Stimulated activated CD8-positive, alpha-beta memory T cell treated with anti-CD3 and anti-CD28 coated beads, Interleukin-4, amount 100 ng/mL, for 48 hours (primary cell): ENCODE results near the gene HECTD2.
A peak's percentile ranks its signal among the peaks of the same experiment; 100 is the strongest.
"Not testable (repeated sequence)": the region's sequence is repeated elsewhere in the genome, so short reads cannot be mapped to it uniquely, and the experiment has no call there.

Experiments used
- DNase-seq: peaks from one replicate; pipeline ENCODE4 v3.0.0-alpha.2; 2020

The HECTD2 gene, protein sequence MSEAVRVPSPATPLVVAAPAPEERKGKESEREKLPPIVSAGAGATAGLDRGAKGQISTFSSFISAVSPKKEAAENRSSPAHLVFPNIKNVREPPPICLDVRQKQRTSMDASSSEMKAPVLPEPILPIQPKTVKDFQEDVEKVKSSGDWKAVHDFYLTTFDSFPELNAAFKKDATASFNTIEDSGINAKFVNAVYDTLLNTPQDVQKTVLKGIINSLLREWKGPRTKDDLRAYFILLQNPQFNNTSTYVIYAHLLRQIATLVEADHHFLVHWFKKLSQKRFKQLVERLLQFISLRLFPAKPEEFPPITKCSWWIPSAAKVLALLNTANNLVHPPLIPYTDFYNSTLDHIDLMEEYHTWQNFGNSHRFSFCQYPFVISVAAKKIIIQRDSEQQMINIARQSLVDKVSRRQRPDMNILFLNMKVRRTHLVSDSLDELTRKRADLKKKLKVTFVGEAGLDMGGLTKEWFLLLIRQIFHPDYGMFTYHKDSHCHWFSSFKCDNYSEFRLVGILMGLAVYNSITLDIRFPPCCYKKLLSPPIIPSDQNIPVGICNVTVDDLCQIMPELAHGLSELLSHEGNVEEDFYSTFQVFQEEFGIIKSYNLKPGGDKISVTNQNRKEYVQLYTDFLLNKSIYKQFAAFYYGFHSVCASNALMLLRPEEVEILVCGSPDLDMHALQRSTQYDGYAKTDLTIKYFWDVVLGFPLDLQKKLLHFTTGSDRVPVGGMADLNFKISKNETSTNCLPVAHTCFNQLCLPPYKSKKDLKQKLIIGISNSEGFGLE

DNA sequence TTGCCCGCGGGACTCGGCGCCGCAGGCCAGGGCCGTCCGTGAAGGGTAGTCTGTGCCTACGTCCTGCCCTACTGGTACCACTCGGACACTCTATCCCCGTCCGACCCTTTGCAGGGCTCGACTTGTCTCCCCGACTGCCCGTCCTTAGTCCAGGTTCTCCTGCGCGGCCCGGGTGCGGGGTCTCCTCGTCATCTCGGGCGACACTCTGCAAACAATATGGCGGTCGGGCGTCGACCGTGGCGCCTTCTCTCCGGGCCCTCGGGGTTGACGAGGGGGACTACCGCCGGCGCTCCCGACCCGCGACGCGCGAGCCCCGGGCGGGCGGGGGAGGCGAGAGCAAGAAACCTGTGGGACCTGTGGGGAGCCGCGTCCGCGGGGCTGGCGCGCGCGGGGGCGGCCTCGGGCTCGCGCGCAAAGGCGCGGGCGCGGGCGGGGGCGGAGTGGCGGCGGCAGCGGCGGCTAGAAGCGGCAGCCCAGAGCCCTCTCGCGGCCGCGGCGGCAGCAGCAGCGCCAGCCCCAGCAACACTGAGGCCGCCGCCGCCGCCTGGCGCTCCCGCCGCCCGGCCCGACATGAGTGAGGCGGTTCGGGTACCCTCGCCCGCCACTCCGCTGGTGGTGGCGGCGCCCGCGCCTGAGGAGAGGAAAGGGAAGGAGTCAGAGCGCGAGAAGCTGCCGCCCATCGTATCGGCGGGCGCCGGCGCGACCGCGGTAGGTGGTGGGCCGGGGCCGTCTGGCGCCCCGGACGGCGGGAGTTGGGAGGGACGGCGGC is at the start of gene HECTD2:
TSS of gene HECTD2 (plus strand) at position 476 of the 769 bp plus-strand sequence. CDS start at position 571, 95 bp downstream.
- peak; percentile 85 for DNase-seq

DNA sequence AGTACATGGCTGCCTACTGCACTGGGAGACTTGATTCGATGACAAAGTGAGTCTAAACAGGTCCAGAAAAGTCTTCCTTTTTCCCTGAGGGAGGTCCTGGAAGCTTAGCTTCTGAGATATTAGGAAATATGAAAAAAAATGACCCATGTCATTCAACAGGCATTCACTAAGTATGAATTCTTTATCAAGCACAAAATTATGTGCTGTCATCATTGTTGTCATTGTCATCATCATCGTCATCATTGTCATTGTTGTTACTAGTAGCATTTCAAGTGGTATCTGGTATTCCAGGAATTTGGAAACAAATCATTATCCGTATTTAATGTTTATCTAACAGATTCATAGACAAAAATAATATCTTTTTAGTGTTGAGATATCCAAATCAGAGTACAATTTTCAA is 49.7 kb upstream of the HECTD2 start:
- no peak for DNase-seq

DNA sequence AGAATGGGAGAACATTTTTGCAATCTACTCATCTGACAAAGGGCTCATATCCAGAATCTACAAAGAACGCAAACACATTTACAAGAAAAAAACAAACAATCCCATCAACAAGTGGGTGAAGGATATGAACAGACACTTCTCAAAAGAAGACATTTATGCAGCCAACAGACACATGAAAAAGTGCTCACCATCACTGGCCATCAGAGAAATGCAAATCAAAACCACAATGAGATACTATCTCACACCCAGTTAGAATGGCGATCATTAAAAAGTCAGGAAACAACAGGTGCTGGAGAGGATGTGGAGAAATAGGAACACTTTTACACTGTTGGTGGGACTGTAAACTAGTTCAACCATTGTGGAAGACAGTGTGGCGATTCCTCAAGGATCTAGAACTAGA is 44.6 kb upstream of the HECTD2 start:
- DNase-seq, result not testable (repeated sequence)

DNA sequence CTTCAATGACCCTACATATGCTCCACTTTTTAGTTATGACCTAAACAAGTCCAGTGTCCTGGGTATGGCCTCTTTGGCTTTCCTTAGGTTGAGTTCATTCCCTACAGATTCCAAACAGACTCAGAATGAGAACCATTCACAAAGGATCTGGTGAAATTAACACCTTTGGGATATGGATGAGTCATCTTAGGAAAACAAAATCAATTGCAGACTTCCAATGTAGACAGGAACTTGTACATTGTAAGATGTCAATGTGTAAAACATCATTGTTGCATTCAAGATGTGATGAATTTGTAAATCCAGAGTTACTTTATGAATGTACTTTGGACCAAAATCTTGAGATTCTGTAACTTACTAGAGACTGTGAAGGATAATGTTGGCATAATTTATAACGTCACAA is 43.4 kb upstream of the HECTD2 start:
- no peak for DNase-seq

DNA sequence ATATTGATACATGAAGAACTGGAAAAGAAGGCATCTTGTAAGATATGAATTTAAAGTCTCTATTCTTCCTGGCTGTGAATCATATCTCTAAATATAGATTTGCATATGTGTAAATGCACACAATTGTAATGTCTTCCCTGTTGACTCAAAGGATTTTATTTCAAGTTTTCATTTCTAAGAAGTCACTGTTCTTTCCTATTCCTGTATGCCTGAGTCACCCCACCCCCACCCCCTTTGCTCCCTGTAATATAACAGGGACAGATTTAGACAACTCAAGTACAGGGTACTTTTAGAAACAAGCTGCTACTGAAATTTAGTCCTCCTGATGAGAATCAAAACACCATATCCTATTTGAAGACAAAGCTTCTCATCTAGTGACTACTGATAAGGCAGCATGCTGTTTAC is 43.0 kb upstream of the HECTD2 start:
- DNase-seq, result no peak

DNA sequence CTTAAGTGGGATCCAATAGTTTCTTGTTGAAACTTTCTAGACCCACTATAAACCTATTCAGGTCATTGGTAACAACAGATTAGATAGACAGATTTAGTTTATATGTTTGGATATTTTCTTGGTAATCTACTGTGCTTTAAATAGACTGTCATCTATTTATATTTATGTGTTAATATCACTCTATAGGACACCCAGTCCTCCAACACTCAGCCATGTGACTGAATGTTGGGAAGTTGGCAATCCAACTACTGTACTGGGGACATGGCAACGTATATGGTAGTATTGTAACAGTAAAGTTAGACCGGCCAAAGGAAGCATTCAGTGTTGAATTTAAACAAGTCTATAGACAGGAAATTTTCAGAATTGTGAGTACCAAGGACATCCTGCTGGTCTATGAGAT is 42.6 kb upstream of the HECTD2 start:
- DNase-seq, result no peak

DNA sequence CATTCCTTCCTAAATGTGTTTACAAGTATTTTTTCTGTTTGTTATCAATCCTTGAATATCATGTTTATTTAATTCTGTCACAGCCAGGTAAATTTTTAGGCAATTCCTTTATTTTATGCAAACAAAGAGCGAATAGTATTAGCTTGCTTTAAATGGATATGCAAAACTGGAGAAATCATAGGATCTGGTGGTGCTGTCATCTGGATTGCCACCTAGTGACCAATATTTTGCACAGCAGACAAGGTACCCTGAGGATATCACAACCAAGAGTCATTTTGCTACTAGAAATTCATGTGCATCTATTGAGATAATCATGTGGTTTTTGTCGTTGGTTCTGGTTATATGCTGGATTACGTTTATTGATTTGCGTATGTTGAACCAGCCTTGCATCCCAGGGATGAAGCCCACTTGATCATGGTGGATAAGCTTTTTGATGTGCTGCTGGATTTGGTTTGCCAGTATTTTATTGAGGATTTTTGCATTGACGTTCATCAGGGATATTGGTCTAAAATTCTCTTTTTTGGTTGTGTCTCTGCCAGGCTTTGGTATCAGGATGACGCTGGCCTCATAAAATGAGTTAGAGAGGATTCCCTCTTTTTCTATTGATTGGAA is 40.1 kb upstream of the HECTD2 start:
- not testable (repeated sequence) for DNase-seq

DNA sequence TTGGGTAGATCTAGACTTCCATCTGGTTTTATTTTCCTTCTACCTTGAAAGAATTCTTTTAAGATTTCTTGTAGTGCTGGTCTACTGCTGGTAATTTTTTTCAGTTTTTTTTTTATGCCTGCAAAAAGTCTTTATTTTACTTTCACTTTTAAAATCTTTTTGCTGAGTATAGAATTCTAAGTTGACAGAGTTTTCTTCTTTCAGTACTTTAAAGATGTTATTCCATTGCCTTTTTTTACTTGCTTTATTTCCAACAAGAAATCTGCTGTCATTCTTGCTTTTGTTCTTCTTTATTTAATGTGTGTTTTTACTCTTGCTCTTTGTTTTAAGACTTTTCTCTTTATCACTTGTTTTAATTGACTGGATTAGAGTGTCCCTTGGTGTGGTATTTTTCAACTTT is 36.1 kb upstream of the HECTD2 start:
- no peak for DNase-seq

DNA sequence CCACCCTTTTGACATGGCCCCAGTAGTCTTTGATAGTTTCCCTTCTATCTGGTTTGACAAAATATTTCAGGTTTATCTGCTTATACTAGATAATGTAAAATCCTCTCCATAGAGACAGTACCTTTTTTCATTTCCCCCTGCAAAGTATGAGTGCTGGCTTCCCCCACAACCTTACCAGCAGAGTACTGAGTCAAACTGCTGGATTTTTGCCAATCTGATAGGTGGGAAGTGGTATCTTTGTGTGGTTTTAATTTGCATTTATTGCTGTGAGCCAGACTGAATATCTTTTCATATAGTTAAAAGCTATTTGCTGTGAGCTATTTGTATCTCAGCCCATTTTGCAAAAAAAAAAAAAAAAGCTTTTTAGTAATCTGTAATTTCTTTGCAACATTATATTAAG is 32.1 kb upstream of the HECTD2 start:
- no peak for DNase-seq

DNA sequence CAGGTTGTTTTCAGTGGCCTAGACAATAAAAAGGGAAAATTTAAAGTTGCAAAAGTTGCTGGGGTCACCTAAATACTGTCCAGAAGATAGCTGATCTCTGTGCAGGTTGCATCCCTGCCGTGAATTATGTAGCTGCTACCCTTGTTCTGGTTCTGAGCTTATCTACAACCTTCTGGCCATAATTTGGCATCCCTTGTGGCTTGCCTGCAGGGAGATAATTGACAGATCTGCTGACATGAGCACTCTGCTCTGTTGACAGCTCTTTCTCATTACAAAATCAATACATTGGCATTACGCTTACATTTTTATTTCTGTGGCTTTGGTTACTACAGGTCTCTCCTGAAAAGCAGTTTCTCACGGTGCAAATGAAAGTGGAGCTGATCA is 29.3 kb upstream of the HECTD2 start:
- DNase-seq, result no peak

DNA sequence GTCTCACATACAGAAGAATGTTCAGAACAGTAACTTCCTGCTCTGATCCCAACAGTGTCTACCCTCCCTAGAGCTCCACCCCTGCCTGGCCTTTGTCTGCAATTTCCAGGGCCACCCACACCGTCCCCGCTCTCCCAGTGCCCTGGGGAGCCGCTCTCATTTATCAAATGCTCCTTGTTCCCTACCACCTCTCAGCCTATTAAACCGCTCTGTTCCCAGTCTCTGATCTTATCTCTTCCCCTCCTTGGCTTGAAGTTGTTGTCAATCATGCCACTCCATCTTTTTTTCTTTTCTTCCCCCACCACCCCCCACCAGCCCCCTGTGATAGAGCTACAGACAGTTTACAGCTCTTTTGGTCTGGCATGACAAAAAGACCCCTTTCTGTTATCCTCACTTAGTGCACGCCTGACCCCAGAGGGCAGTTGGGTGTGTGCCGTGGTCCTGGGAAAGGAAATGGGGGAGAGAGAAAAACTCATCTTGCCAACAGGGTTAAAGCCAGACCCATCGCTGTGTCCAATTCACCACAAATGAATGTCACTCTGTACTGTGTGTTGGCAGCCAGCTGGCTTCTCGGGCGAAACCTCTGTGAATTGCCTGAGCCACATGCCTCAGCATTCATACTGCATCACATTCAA is 28.8 kb upstream of the HECTD2 start:
- no peak for DNase-seq

DNA sequence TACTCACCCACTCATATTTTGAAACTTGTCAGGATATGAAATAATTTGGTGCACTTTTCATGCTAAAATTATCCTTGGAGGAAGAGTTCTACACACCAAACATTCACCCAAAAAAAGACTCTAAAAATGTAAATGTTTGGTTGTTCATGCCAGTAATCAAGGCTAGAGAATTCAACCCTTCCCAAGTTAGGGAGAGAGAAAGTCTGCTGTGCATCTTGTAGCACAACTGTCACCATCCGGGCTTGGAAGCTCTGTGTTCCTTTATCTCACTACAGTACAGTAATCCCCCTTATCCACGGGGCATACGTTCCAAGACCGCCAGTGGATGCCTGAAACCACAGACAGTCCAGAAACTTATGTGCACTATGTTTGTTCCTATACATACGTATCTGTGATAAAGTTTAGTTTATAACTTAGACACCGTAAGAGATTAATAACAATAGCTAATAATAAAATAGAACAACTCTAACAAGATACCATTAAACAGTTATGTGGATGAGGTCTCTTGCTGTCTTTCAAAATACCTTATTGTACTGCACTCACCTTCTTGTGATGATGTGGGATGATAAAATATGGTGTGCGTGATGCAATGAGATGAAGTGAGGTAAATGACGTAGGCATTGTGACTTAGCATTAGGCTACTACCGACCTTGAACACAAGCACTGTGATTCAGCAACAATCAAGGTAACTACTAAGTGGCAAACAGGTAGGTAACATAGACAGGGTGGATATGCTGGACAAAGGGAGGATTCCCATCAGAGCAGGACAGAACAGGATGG is 24.6 kb upstream of the HECTD2 start:
- DNase-seq, result no peak

DNA sequence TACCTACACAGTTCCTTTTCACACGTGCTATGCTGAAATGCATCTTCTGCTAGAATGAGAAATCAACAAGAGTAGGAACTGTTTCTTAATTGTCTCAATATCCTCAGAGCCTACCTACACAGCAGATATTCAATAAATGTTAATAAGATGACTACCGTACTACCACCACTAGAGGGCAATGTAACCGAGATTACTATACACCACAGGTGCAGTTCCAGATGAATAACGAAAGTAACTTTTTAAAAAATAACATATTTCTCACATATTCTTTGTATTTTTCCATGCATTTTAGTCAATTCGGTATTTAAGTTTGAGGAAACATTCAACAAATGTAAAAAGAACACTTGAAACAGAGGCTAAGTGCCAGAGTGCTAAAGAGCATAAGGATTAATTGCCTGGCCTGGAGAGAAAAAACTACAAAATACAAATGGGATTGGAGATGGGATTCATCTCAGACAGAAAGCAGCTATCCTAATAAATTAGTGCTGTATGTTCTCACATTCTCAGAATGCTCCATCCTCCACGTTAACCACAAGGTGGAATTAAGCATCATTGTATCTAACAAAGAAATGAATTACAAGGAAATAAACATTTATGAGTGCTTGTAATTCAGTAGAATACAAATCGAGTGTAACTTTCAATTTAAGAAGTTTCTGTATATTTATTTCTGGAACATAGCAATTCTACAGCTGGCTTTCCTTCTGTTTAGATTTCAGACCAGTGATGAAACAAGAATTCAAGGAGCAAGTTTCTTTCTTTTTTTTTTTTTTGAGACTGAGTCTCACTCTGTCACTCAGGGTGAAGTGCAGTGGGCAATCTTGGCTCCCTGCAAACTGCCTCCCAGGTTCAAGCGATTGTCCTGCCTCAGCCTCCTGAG is 20.3 kb upstream of the HECTD2 start:
- no peak for DNase-seq

DNA sequence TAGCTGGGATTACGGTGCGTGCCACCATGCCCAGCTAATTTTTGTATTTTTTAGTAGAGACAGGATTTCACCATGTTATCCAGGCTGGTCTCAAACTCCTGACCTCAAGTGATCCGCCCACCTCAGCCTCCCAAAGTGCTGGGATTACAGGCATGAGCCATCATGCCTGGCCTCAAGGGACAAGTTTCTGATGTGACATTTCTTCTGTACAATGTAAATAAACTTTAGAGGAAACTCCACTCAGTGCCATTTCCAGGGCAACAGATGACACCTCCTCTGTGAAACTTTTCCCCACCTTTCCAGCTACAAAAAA is 19.7 kb upstream of the HECTD2 start:
- DNase-seq, result not testable (repeated sequence)

DNA sequence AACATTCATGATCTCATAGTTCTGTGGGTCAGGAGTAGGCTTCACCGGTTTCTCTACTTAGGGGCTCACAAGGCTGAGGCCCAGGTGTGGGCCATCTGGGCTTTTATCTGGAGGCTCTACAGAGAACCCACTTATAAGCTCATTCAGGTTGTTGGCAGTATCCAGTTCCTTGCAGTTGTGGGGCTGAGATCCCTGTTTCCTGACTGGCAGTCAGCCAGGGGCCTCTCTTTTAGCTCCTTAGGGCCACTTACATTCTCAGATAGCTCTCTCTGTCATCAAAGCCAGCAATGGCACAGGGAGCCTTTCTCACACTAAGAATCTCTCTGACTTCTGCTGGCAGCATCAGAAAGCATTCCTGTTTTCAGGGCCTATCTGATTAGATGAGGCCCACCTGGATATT is 18.2 kb upstream of the HECTD2 start:
- DNase-seq, result no peak

DNA sequence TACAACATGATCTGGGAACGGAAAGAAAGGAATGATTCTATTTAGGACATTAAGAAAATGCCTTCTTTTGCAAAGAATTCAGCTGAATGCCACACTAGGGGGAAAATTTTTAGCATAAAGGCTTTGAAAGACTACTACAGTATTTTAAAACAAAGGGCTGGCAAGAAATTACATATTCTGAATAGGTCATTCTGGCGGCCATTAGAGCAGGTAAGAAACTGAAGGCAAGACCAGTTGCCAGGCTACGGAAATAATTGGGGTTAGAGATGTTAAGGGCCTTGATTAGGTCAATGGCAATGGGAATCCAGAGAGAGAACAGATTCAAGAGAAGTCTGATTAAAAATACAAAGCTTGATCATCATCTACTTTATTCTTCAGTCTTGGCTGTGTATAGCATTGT is 3.8 kb upstream of the HECTD2 start:
- DNase-seq, result no peak

DNA sequence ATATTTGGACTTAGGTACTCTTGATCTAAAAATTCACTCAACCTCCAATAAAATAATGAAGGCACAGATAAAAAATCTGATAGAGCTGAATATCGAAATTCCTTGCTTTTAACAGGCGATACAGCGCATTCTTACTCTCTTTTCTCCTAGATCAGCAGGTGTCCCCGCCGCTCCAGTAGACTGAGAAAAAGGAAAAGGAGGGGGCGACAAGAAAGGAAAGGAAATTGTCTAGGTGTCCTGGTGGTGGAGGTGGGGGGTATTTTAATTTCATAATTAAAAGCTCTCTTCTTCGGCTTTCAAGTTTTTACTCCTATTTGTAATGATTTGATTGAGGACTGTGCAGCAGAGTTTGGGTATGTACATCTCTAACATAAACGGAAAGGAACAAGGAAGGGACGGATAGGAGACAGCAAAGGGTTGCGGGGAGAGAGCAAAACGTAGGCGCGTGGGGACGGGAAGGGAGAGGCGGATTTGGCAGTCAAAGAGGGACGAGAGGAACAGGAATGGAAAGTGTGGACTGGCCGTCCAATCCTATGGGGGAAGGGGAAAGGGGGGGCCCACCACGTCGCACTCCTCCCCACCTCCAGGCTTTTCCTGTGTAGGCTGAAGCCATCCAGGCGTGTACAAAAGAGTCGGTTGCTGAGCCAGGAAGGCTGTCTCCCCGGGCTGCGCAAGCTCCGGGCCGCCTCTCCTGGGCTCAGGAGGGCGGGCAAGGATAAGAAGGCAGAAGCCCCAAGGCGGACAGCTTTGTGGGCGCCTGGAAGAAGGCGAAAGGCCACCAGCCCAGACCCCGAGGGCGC is 875 bp upstream of the HECTD2 start:
- DNase-seq, result peak; percentile 51

DNA sequence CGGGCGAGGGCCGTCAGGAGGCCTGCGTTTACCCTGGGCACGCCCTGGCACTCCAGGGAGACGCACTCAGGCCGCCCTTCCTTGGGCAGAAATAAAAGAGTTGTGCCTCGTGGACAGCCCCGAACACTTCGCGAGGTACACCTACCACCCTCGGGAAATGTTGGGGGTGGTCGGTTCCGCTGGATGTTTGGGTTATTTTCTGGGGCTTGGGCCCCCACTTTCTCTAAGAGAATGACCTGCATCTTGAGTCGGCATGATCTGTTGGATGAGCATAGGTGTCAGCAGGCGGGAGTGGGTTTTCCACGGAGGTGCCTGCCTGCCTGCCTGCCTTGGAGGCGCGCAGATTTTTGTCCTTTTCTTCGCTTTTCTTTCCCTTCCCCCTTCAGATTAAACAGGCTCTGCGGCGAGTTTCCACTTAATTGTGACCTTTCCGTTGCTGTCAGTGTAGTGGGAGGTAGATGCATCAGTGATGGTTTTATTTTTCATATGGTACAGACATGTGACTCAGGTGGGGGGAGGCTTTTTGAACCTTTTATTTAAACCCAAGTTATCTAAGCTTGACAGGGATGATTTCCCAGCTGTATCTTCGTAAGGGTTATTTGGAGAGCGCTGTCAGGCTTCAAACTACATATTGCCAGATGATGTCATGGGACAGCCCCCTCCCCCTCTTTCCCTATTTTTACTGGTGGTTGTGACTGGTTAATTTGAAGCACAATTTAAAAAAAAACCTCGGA is 661 bp downstream of the HECTD2 start:
- peak; percentile 47 for DNase-seq

DNA sequence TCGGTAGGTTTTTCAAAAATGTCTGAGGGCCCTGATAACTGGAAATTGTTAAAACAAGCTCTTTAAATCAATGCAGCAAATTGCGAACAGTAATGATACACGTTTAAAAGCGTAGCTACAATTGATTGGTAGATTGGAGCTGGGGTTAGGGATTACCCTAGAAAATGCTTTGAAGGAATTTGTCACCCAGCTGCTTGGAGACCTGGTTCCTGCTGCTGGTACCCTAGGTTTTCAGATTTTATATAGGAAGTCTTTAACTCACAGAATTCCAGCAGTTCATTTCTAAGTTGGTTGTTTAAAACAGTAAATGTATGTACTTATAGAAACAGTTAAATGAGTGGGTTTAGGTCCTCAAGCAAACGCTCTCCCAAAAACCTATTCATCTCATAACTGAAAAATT is 1.5 kb downstream of the HECTD2 start:
- DNase-seq, result no peak
